HG03135 (cell line): Measurements from ENCODE around the gene PARD6G.
"Not testable (repeated sequence)": the region's sequence is repeated elsewhere in the genome, so short reads cannot be mapped to it uniquely, and the experiment has no call there.

Experiments
- ATAC-seq: cut with Tn5 transposase; IDR thresholded peaks from one replicate; pipeline ENCODE4 v1.9.1; 2021; ENCODE audit warnings: mild to moderate bottlenecking, moderate library complexity; ENCODE audit not compliant: unreplicated experiment

Gene PARD6G

GRCh38 chr18:80175451-80176204 is 71.7 kb downstream of the PARD6G start:
- ATAC-seq, result no peak

GRCh38 chr18:80173060-80173459 is 74.3 kb downstream of the PARD6G start:
- ATAC-seq, result no peak

GRCh38 chr18:80172056-80172455 is 75.3 kb downstream of the PARD6G start:
- no peak for ATAC-seq

- ATAC-seq, result no peak
Observed at GRCh38 chr18:80171054-80171872, 76.1 kb downstream of the PARD6G start.

GRCh38 chr18:80170395-80171053 is 76.8 kb downstream of the PARD6G start:
- no peak for ATAC-seq

GRCh38 chr18:80169607-80170006 is 77.7 kb downstream of the PARD6G start:
- no peak for ATAC-seq

GRCh38 chr18:80168982-80169381 is 78.3 kb downstream of the PARD6G start:
- no peak for ATAC-seq

GRCh38 chr18:80168346-80168745 is 79.0 kb downstream of the PARD6G start:
- no peak for ATAC-seq

GRCh38 chr18:80167931-80168330 is 79.4 kb downstream of the PARD6G start:
- no peak for ATAC-seq

GRCh38 chr18:80167331-80167730 is 80.0 kb downstream of the PARD6G start:
- ATAC-seq, result no peak

GRCh38 chr18:80166725-80167124 is 80.6 kb downstream of the PARD6G start:
- ATAC-seq, result no peak

- no peak for ATAC-seq
Observed at GRCh38 chr18:80166240-80166639, 81.1 kb downstream of the PARD6G start.

GRCh38 chr18:80164727-80165355 is 82.5 kb downstream of the PARD6G start:
- not testable (repeated sequence) for ATAC-seq

- ATAC-seq, result no peak
Observed at GRCh38 chr18:80163183-80163582, 84.1 kb downstream of the PARD6G start.

- ATAC-seq, result no peak
Observed at GRCh38 chr18:80161781-80162417, 85.4 kb downstream of the PARD6G start.

GRCh38 chr18:80159713-80160636 is 87.3 kb downstream of the PARD6G start:
- peak; percentile 55 for ATAC-seq

GRCh38 chr18:80158365-80158764 is 88.9 kb downstream of the PARD6G start:
- no peak for ATAC-seq

- ATAC-seq, result peak; percentile 46
Observed at GRCh38 chr18:80157708-80158343, 89.5 kb downstream of the PARD6G start.

- ATAC-seq, result no peak
Observed at GRCh38 chr18:80154293-80154692, 93.0 kb downstream of the PARD6G start.
